HG03103 (cell line): ENCODE data around the gene GDF9.
A peak's percentile ranks its signal among the peaks of the same experiment; 100 is the strongest.
"Not testable (repeated sequence)": the region's sequence is repeated elsewhere in the genome, so short reads cannot be mapped to it uniquely, and the experiment has no call there.

ENCODE experiments used
- ATAC-seq: cut with Tn5 transposase; IDR thresholded peaks from one replicate; pipeline ENCODE4 v1.9.1; 2021; ENCODE audit warnings: low read depth; ENCODE audit not compliant: unreplicated experiment

GDF9 gene

GRCh38 chr5:132873119-132873929 lies 7.1 kb upstream of the GDF9 start, which contains the start of gene LEAP2:
Gene LEAP2, plus strand, starts transcription at chr5:132873668. Its CDS starts 27 bp downstream, at chr5:132873695.
- no peak for ATAC-seq

- no peak for ATAC-seq
These were observed 6.5 kb upstream of the GDF9 start for GRCh38 chr5:132872788-132873118.

- ATAC-seq = no peak
These were observed 5.4 kb upstream of the GDF9 start for GRCh38 chr5:132871459-132872284.

- ATAC-seq = no peak
These were observed 4.5 kb upstream of the GDF9 start for GRCh38 chr5:132870801-132871200.

- ATAC-seq = no peak
These were observed 2.5 kb upstream of the GDF9 start for GRCh38 chr5:132868754-132869153.

GRCh38 chr5:132867046-132867451 lies 780 bp upstream of the GDF9 start:
- ATAC-seq = peak; percentile 15

GRCh38 chr5:132865668-132866341 lies 464 bp downstream of the GDF9 start:
- peak; percentile 16 for ATAC-seq

- no peak for ATAC-seq
These were observed 5.5 kb downstream of the GDF9 start for GRCh38 chr5:132860742-132861141.

- ATAC-seq = no peak
These were observed 6.3 kb downstream of the GDF9 start for GRCh38 chr5:132859889-132860437.

- ATAC-seq = no peak
These were observed 10.3 kb downstream of the GDF9 start for GRCh38 chr5:132856011-132856410.

- not testable (repeated sequence) for ATAC-seq
These were observed 11.3 kb downstream of the GDF9 start for GRCh38 chr5:132854992-132855391.

GRCh38 chr5:132854301-132854700 lies 12.0 kb downstream of the GDF9 start:
- no peak for ATAC-seq

GRCh38 chr5:132853790-132854189 lies 12.5 kb downstream of the GDF9 start:
- ATAC-seq = no peak

- no peak for ATAC-seq
These were observed 12.9 kb downstream of the GDF9 start for GRCh38 chr5:132853323-132853722.

- no peak for ATAC-seq
These were observed 16.2 kb downstream of the GDF9 start for GRCh38 chr5:132850066-132850465.

- ATAC-seq = no peak
These were observed 16.9 kb downstream of the GDF9 start for GRCh38 chr5:132849347-132849746.

GRCh38 chr5:132848270-132848669 lies 18.0 kb downstream of the GDF9 start:
- no peak for ATAC-seq

- ATAC-seq = no peak
These were observed 25.0 kb downstream of the GDF9 start for GRCh38 chr5:132841305-132841704.

- ATAC-seq = no peak
These were observed 25.4 kb downstream of the GDF9 start for GRCh38 chr5:132840896-132841295.

- no peak for ATAC-seq
These were observed 26.0 kb downstream of the GDF9 start for GRCh38 chr5:132840313-132840712.
